AG04450 (cell line): ENCODE results near the gene RAP2B. TPM values are rescaled to one million over a fixed set of nuclear protein-coding genes. Genes with fewer than 3 reads are reported as not detected.
"Not testable (repeated sequence)": the region's sequence is repeated elsewhere in the genome, so short reads cannot be mapped to it uniquely, and the experiment has no call there.

Experiments used
- CTCF ChIA-PET: fragments of 300-600, 350-600 bp; formaldehyde crosslinking; extraction: SDS; loops from one replicate; lab custom pipeline; 2022; ENCODE audit warnings: antibody characterized with exemption, inconsistent platforms; lab: Charles Lee
- POLR2A ChIA-PET: fragments of 350-600 bp; formaldehyde crosslinking; extraction: SDS; loops from one replicate; lab custom pipeline; 2021; ENCODE audit warnings: antibody characterized with exemption, inconsistent platforms; lab: Yijun Ruan, JAX
- DNase-seq: peaks from one replicate; pipeline ENCODE4 v3.0.0-alpha.2; 2011; ENCODE audit warnings: low read depth, low spot score
- H3K27ac ChIP-seq: one replicate; pipeline ENCODE4 v1.5.1; 2012; ENCODE audit warnings: low read depth, low read length, control low read depth
- H3K27me3 ChIP-seq: one replicate; pipeline ENCODE4 v1.6.0; 2012; ENCODE audit warnings: low read length; ENCODE audit not compliant: control insufficient read depth, insufficient read depth
- H3K4me3 ChIP-seq: 2 replicates; pipeline ENCODE4 v1.5.1; 2011; ENCODE audit warnings: mild to moderate bottlenecking, low read depth, low read length, control low read depth
- H3K9me3 ChIP-seq: 2 replicates; pipeline ENCODE4 v1.5.1; 2012; ENCODE audit warnings: low read length; ENCODE audit not compliant: control insufficient read depth, insufficient read depth
- CTCF ChIP-seq: IDR thresholded peaks from 2 replicates; pipeline ENCODE4 v1.5.1; 2011; ENCODE audit warnings: low read depth, low read length, control low read depth, inconsistent platforms
- polyA plus RNA-seq: library from polyadenylated mRNA; depleted of rRNA; stranded (reverse); fragments of >200 nt; gene quantifications from 2 replicates; pipeline ENCODE4 v1.2.3, GENCODE V29; 2011

Gene RAP2B
- polyA plus RNA-seq, 1 experiment = 8.8 TPM

- ChIA-PET POLR2A (no interaction called here), CTCF (interaction anchor here (0.6 to 1.1 kb wide), 2 partner anchors 16 to 18 kb away, joined by 3 to 4 read pairs; no protein-coding TSS in a partner anchor)
- Histone ChIP-seq H3K9me3 (no peaks in the 10 kb centered on the region), H3K27me3 (no peaks in the 10 kb centered on the region), H3K4me3 (no peak overlapping the region), H3K27ac (no peak overlapping the region)
- no peak for TF ChIP-seq CTCF
- DNase-seq = no peak
Measured at GRCh38 chr3:153182501-153183293, 20.7 kb downstream of the RAP2B start.

- Histone ChIP-seq H3K4me3 (no peak overlapping the region), H3K27ac (no peak overlapping the region), H3K9me3 (no peaks in the 10 kb centered on the region), H3K27me3 (no peaks in the 10 kb centered on the region)
- POLR2A ChIA-PET = no interaction called here
- CTCF ChIA-PET = interaction anchor here (1.0 to 1.3 kb wide), 3 partner anchors 18 to 148 kb away, joined by 3 to 4 read pairs (median 3); no protein-coding TSS in a partner anchor
- DNase-seq = no peak
- no peak for TF ChIP-seq CTCF
Measured at GRCh38 chr3:153190923-153191322, 28.9 kb downstream of the RAP2B start.

- no peak for TF ChIP-seq CTCF
- ChIA-PET POLR2A (no interaction called here), CTCF (no interaction called here)
- H3K9me3 ChIP-seq = no peaks in the 10 kb centered on the region
- H3K27me3 ChIP-seq = no peaks in the 10 kb centered on the region
- H3K4me3 ChIP-seq = no peak overlapping the region
- H3K27ac ChIP-seq = no peak overlapping the region
- DNase-seq = no peak
Measured at GRCh38 chr3:153192327-153192726, 30.3 kb downstream of the RAP2B start.

GRCh38 chr3:153193786-153194476, 31.9 kb downstream of the RAP2B start:
- POLR2A ChIA-PET, H3K27me3 ChIP-seq, CTCF ChIA-PET, H3K27ac ChIP-seq, DNase-seq, H3K4me3 ChIP-seq, H3K9me3 ChIP-seq: not testable (repeated sequence)

- no peak for TF ChIP-seq CTCF
- Histone ChIP-seq H3K9me3 (no peaks in the 10 kb centered on the region), H3K27me3 (no peaks in the 10 kb centered on the region), H3K4me3 (no peak overlapping the region), H3K27ac (no peak overlapping the region)
- ChIA-PET POLR2A (no interaction called here), CTCF (no interaction called here)
- DNase-seq = no peak
Measured at GRCh38 chr3:153195349-153195879, 33.4 kb downstream of the RAP2B start.
